ENCODE measurements around the gene ZBTB20. TPM values are rescaled to one million over a fixed set of nuclear protein-coding genes. Genes with fewer than 3 reads are reported as not detected.

ZBTB20 gene
- total RNA-seq, 1 donor from 2014 or later = 23.5 TPM

DNA sequence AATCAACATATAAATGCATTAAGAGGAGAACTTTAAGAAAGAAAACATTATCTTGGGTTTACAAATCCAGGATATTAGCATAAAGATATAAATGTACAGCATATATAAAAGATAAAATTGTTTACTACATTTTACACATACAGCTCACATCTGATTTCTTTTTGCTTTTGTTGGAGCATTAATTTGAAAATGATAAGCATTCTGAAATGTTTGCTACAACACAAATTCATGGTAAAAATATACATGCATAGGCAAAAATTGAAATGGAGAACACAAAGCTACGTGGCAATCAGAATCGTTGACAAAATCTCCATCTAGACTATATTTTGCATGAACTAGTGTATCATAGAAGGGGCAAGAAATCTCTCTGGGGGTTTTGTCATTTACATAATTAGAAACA is 694.2 kb downstream of the ZBTB20 start:
- Histone ChIP-seq H3K27ac (ENCODE audit: low read depth, low read length) (no peak overlapping the region), H3K9ac (ENCODE audit: low read depth in 1 of 3, low read length in 3 of 3) (peak overlapping the region in 2 of 3 donors; percentile 65 to 79), H3K36me3 (ENCODE audit: control insufficient read depth in 3 of 3, insufficient read depth in 3 of 3, low read length in 3 of 3) (no peaks in the 10 kb centered on the region), H3K9me3 (ENCODE audit: control insufficient read depth in 3 of 3, low read length in 3 of 3) (no peaks in the 10 kb centered on the region), H3K4me3 (ENCODE audit: low read length in 3 of 3) (no peak overlapping the region), H3K27me3 (ENCODE audit: control insufficient read depth in 3 of 3, insufficient read depth in 3 of 3, low read length in 3 of 3) (no peaks in the 10 kb centered on the region), H3K4me1 (ENCODE audit: control insufficient read depth in 3 of 3, insufficient read depth in 3 of 3, low read length in 3 of 3) (peaks cover 21 to 45% (median 34%) of the 10 kb centered on the region in 3 donors)

DNA sequence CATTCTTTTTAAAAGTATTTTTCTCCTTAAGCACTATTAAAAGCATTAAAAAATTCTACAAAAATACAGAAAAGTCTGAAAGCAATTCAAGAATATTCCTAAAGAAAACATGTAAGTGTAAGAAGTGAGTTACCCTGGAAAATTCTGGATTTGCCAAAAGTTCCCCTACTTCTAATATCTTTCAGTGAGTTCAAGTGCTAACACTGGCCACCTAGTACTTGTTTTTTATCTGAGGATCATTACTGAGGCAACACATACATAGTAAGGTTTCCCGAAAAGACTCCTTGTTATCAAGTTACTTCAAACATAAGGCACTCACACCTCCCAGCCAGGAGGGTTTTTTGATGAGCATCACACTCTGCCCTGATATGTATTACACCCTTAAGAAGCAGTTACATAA is 694.8 kb downstream of the ZBTB20 start:
- peaks cover 21 to 49% (median 34%) of the 10 kb centered on the region in 3 donors for H3K4me1 ChIP-seq (ENCODE audit: control insufficient read depth in 3 of 3, insufficient read depth in 3 of 3, low read length in 3 of 3)

DNA sequence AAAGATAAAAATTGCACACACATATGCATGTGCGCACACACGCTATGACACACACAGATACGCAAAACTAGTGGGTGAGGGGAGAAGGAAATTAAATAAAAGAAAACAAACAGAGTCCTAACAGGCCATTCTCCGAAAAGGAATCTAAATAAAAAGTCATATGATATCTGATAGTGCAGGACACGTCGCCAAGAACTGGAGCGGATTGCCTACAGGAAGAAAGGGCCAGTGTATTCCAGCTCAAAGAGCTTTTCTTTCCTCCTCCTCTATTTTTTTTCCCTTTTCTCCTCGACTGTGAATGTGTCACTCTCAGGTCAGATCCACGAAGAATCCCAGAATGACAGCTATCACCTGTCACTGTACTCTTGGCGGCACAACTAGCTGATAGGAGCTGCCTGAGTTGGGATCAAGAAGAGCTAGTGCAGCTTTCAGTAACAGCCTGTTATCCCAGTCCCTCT is 695.5 kb downstream of the ZBTB20 start:
- no peaks in the 10 kb centered on the region for H3K27me3 ChIP-seq (ENCODE audit: control insufficient read depth in 3 of 3, insufficient read depth in 3 of 3, low read length in 3 of 3)
- no peaks in the 10 kb centered on the region for H3K36me3 ChIP-seq (ENCODE audit: control insufficient read depth in 3 of 3, insufficient read depth in 3 of 3, low read length in 3 of 3)
- H3K4me3 ChIP-seq (ENCODE audit: low read length in 3 of 3) = peak overlapping the region; percentile 57 to 72 (median 63)
- H3K9ac ChIP-seq (ENCODE audit: low read depth in 1 of 3, low read length in 3 of 3) = peak overlapping the region; percentile 61 to 79 (median 65)
- peak overlapping the region; percentile 71 for H3K27ac ChIP-seq (ENCODE audit: low read depth, low read length)
- peaks cover 21 to 53% (median 28%) of the 10 kb centered on the region in 3 donors for H3K4me1 ChIP-seq (ENCODE audit: control insufficient read depth in 3 of 3, insufficient read depth in 3 of 3, low read length in 3 of 3)
- no peaks in the 10 kb centered on the region for H3K9me3 ChIP-seq (ENCODE audit: control insufficient read depth in 3 of 3, low read length in 3 of 3)

More for the DNA sequence above, 694.8 kb downstream of the ZBTB20 start:
- peak overlapping the region; percentile 61 to 79 (median 65) for H3K9ac ChIP-seq (ENCODE audit: low read depth in 1 of 3, low read length in 3 of 3)
- H3K27ac ChIP-seq (ENCODE audit: low read depth, low read length) = peak overlapping the region; percentile 71
- no peaks in the 10 kb centered on the region for H3K27me3 ChIP-seq (ENCODE audit: control insufficient read depth in 3 of 3, insufficient read depth in 3 of 3, low read length in 3 of 3)
- H3K36me3 ChIP-seq (ENCODE audit: control insufficient read depth in 3 of 3, insufficient read depth in 3 of 3, low read length in 3 of 3) = no peaks in the 10 kb centered on the region
- H3K9me3 ChIP-seq (ENCODE audit: control insufficient read depth in 3 of 3, low read length in 3 of 3) = no peaks in the 10 kb centered on the region
- H3K4me3 ChIP-seq (ENCODE audit: low read length in 3 of 3) = peak overlapping the region in 2 of 3 donors; percentile 24 to 57

DNA sequence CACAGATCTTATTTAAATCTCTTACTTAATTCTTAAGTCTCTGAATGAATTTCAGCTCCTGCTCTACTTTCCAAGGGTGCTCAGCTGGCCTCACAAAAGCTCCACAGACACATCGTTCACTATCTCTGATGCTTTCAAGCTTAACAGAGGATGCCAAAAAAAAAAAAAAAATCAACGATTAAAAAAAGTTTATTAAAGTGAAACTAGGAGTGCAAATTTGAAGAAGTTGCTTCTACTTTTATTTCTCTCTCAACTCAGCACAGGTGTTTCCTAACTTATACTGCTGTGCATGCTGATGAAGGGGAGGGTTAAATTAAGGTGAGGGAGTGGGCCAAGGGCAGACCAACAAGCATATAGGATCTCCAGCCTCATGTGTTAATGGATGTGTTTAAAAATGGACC is 696.0 kb downstream of the ZBTB20 start:
- Histone ChIP-seq H3K4me1 (ENCODE audit: control insufficient read depth in 3 of 3, insufficient read depth in 3 of 3, low read length in 3 of 3) (peaks cover 21 to 53% (median 28%) of the 10 kb centered on the region in 3 donors), H3K36me3 (ENCODE audit: control insufficient read depth in 3 of 3, insufficient read depth in 3 of 3, low read length in 3 of 3) (no peaks in the 10 kb centered on the region), H3K4me3 (ENCODE audit: low read length in 3 of 3) (peak overlapping the region; percentile 10 to 72 (median 63)), H3K9ac (ENCODE audit: low read depth in 1 of 3, low read length in 3 of 3) (peak overlapping the region; percentile 61 to 79 (median 65)), H3K27ac (ENCODE audit: low read depth, low read length) (peak overlapping the region; percentile 71), H3K27me3 (ENCODE audit: control insufficient read depth in 3 of 3, insufficient read depth in 3 of 3, low read length in 3 of 3) (no peaks in the 10 kb centered on the region), H3K9me3 (ENCODE audit: control insufficient read depth in 3 of 3, low read length in 3 of 3) (no peaks in the 10 kb centered on the region)

DNA sequence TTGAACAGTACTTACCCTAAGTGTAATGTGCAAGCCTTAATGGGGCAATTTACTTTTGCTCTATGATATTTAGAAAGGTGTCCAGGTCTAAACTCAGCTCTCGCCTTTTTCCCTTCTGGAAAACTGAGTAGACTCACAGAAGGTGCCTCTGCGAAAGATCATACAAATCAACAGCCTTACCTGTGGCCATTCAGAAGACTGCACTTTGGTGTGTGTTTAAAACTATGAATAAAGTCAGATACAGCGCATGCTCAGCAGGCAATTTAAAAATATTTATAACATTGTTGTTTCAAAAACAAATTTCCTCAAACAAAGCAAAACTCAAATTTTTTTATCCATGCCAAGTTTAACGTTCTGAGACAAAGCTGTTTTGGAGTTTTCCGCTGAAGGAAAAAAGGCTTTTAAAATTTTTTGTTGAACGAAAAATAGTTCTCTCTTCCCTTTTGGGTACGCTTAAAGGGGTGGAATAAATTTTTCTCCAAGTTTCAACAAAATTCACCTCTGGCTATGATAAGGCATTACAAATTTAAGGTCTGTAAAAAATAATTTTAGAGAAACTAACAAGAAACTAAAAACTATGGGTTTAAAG is 697.0 kb downstream of the ZBTB20 start:
- H3K27me3 ChIP-seq (ENCODE audit: control insufficient read depth in 3 of 3, insufficient read depth in 3 of 3, low read length in 3 of 3) = no peaks in the 10 kb centered on the region
- no peak overlapping the region for H3K4me3 ChIP-seq (ENCODE audit: low read length in 3 of 3)
- peaks cover 14 to 46% (median 27%) of the 10 kb centered on the region in 3 donors for H3K4me1 ChIP-seq (ENCODE audit: control insufficient read depth in 3 of 3, insufficient read depth in 3 of 3, low read length in 3 of 3)
- no peaks in the 10 kb centered on the region for H3K36me3 ChIP-seq (ENCODE audit: control insufficient read depth in 3 of 3, insufficient read depth in 3 of 3, low read length in 3 of 3)
- H3K27ac ChIP-seq (ENCODE audit: low read depth, low read length) = no peak overlapping the region
- H3K9ac ChIP-seq (ENCODE audit: low read depth in 1 of 3, low read length in 3 of 3) = peak overlapping the region in 2 of 3 donors; percentile 34 to 45
- H3K9me3 ChIP-seq (ENCODE audit: control insufficient read depth in 3 of 3, low read length in 3 of 3) = no peaks in the 10 kb centered on the region

DNA sequence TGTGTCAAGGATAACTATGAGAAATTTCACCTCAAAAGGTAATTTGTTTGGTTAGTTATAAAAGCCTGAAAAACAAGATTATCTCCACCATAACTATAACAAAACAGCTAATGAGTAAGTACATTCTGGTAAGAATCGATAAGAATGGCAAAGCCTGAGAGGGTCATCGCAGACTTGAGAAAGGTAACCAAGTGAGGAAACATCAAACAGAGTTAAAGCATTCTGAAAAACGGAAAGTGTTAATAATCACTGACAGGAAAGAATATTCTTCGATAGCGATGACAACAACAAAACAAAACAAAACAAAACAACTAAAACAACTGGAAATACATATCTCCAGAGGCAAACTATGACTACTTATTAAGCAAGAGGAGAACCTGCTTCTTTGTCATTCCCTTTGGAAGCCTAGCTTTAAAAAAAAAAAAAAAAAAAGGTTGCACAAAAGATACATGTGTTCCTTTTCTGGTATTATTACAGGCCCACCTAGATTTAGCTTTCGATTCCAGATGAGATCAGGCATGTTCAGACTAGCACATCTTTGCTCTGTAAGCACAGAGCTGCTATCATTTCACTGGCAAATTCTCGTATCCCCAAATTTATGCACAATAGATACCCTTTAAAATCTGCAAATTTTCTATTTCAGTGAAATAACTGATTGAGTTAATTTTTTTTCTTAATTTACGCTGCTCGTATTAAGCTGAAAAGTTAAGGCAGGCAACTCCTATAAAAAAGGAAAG is 697.6 kb downstream of the ZBTB20 start:
- Histone ChIP-seq H3K9ac (ENCODE audit: low read depth in 1 of 3, low read length in 3 of 3) (peak overlapping the region in 2 of 3 donors; percentile 34 to 45), H3K27me3 (ENCODE audit: control insufficient read depth in 3 of 3, insufficient read depth in 3 of 3, low read length in 3 of 3) (no peaks in the 10 kb centered on the region), H3K9me3 (ENCODE audit: control insufficient read depth in 3 of 3, low read length in 3 of 3) (no peaks in the 10 kb centered on the region), H3K4me1 (ENCODE audit: control insufficient read depth in 3 of 3, insufficient read depth in 3 of 3, low read length in 3 of 3) (peaks cover 12 to 40% (median 22%) of the 10 kb centered on the region in 3 donors), H3K27ac (ENCODE audit: low read depth, low read length) (no peak overlapping the region), H3K4me3 (ENCODE audit: low read length in 3 of 3) (peak overlapping the region in 1 of 3 donors; percentile 40), H3K36me3 (ENCODE audit: control insufficient read depth in 3 of 3, insufficient read depth in 3 of 3, low read length in 3 of 3) (no peaks in the 10 kb centered on the region)

DNA sequence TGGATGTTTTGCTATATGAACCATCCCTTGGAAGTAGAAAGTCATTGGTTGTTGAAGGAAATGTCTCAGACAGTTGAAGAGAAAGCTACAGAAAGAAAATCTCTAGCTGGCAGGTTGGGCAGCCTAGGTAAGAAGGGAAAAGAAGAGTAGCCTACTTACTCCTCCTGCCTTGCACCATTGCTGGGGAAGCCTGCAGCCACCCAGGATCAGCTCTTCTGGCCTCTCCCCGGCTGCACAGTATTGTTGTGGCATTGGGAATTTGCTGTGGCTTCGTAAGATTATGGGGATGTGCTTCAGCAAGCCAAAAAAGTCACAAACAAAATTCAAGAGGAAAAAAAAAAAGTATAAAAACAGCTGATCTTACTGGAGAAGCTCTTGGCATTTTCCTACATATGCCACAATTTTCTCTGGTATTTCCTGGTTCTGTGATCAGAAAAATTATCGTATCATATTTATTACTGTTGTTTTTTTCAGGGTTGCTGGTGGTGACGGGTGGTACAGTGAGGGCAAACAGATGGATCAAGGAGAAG is 699.1 kb downstream of the ZBTB20 start:
- Histone ChIP-seq H3K9me3 (ENCODE audit: control insufficient read depth in 3 of 3, low read length in 3 of 3) (no peaks in the 10 kb centered on the region), H3K36me3 (ENCODE audit: control insufficient read depth in 3 of 3, insufficient read depth in 3 of 3, low read length in 3 of 3) (no peaks in the 10 kb centered on the region), H3K27ac (ENCODE audit: low read depth, low read length) (no peak overlapping the region), H3K4me1 (ENCODE audit: control insufficient read depth in 3 of 3, insufficient read depth in 3 of 3, low read length in 3 of 3) (peaks cover 18 to 29% (median 20%) of the 10 kb centered on the region in 3 donors), H3K27me3 (ENCODE audit: control insufficient read depth in 3 of 3, insufficient read depth in 3 of 3, low read length in 3 of 3) (no peaks in the 10 kb centered on the region), H3K4me3 (ENCODE audit: low read length in 3 of 3) (no peak overlapping the region), H3K9ac (ENCODE audit: low read depth in 1 of 3, low read length in 3 of 3) (no peak overlapping the region)

DNA sequence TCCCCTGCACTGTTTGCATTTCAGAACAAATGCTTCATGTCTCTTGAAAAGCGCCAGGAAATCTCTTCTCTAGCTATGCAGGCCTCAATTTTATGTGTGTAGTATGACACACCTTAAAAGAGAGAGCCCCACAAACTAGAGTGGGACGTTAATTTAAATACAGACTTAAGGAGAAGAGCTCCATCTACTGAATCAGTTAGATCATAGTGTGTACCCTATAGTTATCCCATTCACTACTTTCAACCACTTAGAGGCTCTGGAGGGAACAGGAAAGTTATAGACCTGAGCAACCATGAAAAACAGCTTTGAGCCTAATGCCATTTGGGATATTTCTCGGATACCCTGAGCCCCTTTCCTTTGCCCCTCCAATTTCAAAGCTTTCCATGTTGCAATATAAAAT is 699.5 kb downstream of the ZBTB20 start:
- Histone ChIP-seq H3K27ac (ENCODE audit: low read depth, low read length) (no peak overlapping the region), H3K9ac (ENCODE audit: low read depth in 1 of 3, low read length in 3 of 3) (no peak overlapping the region), H3K4me1 (ENCODE audit: control insufficient read depth in 3 of 3, insufficient read depth in 3 of 3, low read length in 3 of 3) (peaks cover 22 to 30% (median 24%) of the 10 kb centered on the region in 3 donors), H3K9me3 (ENCODE audit: control insufficient read depth in 3 of 3, low read length in 3 of 3) (no peaks in the 10 kb centered on the region), H3K36me3 (ENCODE audit: control insufficient read depth in 3 of 3, insufficient read depth in 3 of 3, low read length in 3 of 3) (no peaks in the 10 kb centered on the region), H3K4me3 (ENCODE audit: low read length in 3 of 3) (no peak overlapping the region), H3K27me3 (ENCODE audit: control insufficient read depth in 3 of 3, insufficient read depth in 3 of 3, low read length in 3 of 3) (no peaks in the 10 kb centered on the region)

DNA sequence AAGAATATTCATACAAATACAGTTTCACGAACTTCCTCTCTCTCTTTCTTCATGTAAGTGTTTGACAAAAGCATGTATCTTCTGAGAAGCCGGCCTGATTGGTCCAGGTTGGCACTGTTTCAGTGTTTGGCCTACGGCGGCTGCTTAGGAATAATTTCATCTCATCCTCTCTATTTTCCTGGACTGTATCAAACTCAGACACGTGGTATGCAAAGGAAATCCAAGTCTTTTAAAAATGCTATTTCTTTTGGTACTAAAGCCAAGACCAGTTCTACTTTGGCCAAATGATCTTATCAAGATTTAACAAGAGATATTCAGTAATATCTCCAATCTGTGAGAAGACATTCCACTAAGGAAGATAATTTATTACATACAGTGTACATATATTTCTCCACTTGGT is 700.5 kb downstream of the ZBTB20 start:
- no peaks in the 10 kb centered on the region for H3K9me3 ChIP-seq (ENCODE audit: control insufficient read depth in 3 of 3, low read length in 3 of 3)
- H3K9ac ChIP-seq (ENCODE audit: low read depth in 1 of 3, low read length in 3 of 3) = no peak overlapping the region
- peaks cover 24 to 34% (median 32%) of the 10 kb centered on the region in 3 donors for H3K4me1 ChIP-seq (ENCODE audit: control insufficient read depth in 3 of 3, insufficient read depth in 3 of 3, low read length in 3 of 3)
- no peaks in the 10 kb centered on the region for H3K27me3 ChIP-seq (ENCODE audit: control insufficient read depth in 3 of 3, insufficient read depth in 3 of 3, low read length in 3 of 3)
- no peak overlapping the region for H3K4me3 ChIP-seq (ENCODE audit: low read length in 3 of 3)
- no peak overlapping the region for H3K27ac ChIP-seq (ENCODE audit: low read depth, low read length)
- H3K36me3 ChIP-seq (ENCODE audit: control insufficient read depth in 3 of 3, insufficient read depth in 3 of 3, low read length in 3 of 3) = no peaks in the 10 kb centered on the region

DNA sequence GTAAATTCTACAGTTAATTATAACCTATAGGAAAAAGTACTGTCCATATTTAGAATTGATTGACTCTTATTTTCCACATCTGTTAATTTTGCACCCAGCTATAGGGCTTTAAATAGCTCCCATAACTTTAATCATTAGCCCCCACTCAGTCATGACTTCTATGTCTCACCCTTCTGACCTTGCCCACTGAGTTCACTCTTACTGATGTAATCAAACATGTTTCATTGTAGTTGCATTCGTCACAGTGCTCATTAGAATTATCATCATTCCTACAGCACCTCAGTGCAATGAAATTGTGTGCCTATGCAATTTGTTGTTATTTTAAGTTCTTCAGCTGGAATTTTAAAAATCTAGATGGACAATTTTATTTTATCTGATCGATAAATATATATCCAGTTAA is 701.9 kb downstream of the ZBTB20 start:
- Histone ChIP-seq H3K4me3 (ENCODE audit: low read length in 3 of 3) (no peak overlapping the region), H3K9ac (ENCODE audit: low read depth in 1 of 3, low read length in 3 of 3) (no peak overlapping the region), H3K36me3 (ENCODE audit: control insufficient read depth in 3 of 3, insufficient read depth in 3 of 3, low read length in 3 of 3) (no peaks in the 10 kb centered on the region), H3K4me1 (ENCODE audit: control insufficient read depth in 3 of 3, insufficient read depth in 3 of 3, low read length in 3 of 3) (peaks cover 21 to 41% (median 35%) of the 10 kb centered on the region in 3 donors), H3K9me3 (ENCODE audit: control insufficient read depth in 3 of 3, low read length in 3 of 3) (no peaks in the 10 kb centered on the region), H3K27ac (ENCODE audit: low read depth, low read length) (no peak overlapping the region), H3K27me3 (ENCODE audit: control insufficient read depth in 3 of 3, insufficient read depth in 3 of 3, low read length in 3 of 3) (no peaks in the 10 kb centered on the region)
